GM19463 (cell line): ENCODE results near the gene ZNF197.
"Not testable (repeated sequence)": the region's sequence is repeated elsewhere in the genome, so short reads cannot be mapped to it uniquely, and the experiment has no call there.

Experiments used
- ATAC-seq: cut with Tn5 transposase; IDR thresholded peaks from one replicate; pipeline ENCODE4 v1.9.1; 2021; ENCODE audit warnings: mild to moderate bottlenecking, moderate library complexity; ENCODE audit not compliant: unreplicated experiment

The ZNF197 gene

DNA sequence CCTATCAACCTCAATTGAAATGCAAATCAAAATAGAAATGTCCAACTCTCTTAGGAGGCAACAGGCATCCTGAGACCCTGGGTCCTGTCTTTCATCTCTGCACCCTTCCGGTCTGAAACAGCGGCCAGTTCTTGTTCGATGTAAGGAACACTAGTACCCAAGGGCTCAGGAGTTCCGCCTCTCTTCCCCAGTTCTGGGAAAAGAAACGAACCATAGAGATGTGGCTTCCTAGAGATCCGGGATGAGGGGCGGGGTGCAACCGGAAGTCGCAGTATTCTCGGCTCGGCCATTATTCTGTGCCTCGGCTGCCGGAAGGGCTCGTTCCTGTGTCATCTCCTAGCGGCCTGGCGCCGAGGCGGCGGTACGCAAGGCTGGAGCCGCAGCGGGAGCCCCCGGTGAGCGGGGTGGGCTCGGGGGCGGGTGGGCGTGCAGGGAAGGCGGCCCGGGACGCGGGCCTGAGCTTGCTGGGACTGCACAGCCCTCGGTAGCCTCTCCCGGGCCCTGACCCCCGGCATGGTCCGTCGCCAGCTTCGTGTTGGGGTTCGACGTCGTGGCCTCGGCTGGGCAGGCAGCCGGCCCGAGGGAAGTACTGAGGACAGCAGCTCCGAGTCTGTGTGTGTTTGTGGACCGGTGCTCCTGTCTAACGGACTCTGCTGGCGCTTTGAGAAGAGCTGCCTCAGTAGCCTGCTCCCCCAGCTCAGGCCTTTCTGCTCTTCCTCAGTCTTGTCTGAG is at the start of gene ZNF197:
Gene ZNF197, plus strand, starts transcription at position 288 of the 732 bp plus-strand sequence. CDS start 4,119 bp downstream, outside the sequence.
- ATAC-seq, result peak; percentile 95

DNA sequence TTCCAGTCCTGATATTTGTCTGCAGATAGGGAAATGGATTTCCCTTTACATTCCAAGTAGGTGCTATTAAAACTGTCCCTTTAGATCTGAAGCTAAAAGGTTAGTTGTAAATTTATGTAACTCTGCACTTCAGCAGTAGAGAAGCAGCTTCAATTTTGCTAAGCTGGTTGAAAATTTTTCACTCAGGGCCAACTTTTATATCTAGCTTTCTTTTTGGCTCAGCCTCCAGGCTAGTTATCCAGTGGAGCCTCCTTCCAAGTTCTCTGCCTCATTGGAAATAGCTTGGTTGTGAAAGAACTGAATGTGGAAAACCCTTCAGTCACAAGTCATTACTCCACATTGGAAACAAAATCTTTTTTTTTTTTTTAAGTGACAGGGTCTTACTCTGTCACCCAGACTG is 48.2 kb upstream of the ZNF197 start:
- ATAC-seq, result no peak

DNA sequence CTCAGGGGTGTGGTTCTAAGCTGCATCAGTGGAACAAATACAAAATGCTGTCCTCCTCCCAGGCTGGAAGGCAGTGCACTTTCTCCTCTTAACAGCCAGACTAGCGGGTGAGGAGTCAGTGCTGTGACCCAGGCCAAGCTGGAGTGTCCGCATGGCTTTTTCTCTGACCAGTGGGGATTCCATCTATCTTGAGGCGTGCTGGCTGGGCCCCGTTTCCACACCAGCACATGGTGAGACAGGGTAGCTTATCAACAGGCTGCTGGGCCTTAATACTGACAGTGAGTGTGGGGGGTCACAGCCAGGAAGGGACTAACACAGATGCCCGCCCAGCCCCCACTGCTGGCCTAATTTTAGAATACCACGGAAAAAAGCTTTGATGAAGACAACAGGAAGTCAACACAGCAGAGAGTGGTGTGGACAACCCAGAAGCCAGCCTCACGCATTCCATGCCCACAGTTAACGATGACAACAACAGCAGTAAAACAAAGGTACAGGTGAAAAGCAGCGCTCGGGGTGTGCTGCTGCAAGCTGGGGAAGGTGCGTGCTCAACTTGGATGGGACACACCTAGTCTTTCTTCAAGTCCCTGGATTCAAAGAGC is 47.4 kb upstream of the ZNF197 start:
- not testable (repeated sequence) for ATAC-seq

DNA sequence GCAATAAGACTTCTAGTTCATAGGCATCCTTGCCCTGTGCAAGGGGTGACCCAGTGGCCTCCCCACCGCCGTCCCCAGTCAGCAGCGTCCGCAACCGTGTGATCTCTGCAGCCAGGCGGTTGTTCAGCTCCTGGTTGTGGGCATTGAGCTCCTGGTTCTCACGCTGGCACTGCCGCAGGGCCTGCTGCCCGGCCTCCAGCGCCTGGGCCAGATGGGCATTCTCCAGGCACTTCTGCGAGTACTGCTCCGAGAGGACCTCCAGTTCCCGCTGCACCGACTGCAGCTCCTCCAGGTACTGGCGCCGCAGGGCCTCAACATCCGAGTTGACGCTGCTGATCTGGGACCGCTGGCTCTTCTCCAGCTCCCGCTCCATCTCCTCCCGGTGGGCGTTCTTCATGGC is 46.5 kb upstream of the ZNF197 start:
- not testable (repeated sequence) for ATAC-seq

DNA sequence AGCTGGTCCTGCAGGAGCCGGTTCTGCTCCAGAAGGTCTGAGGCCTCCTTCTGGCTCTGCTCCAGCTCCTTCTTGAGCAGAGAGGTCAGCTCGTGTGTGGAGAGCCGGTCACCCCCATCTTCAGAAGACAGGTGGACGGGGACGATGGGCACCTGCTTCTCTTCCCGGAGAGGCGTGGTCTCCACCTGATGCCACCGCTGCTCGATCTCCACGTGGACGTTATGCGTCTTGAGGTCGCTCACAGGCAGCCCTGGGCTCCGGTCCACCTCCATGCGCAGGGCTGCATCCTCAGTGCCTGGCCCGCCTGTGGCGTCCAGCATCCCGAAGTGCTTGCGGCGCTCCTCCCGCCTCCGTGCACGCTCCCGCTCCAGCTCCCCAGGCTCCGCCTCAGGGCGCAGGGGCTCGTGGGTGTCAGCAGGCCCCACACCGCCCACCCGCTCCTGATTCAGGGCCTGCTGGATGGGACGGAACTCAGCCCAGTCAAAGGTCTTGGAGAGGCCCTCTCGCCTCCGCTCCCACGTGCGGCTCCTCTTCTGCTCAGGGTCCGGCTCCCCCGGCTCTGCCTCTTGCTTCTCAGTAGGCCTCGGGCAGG is 45.8 kb upstream of the ZNF197 start:
- not testable (repeated sequence) for ATAC-seq

DNA sequence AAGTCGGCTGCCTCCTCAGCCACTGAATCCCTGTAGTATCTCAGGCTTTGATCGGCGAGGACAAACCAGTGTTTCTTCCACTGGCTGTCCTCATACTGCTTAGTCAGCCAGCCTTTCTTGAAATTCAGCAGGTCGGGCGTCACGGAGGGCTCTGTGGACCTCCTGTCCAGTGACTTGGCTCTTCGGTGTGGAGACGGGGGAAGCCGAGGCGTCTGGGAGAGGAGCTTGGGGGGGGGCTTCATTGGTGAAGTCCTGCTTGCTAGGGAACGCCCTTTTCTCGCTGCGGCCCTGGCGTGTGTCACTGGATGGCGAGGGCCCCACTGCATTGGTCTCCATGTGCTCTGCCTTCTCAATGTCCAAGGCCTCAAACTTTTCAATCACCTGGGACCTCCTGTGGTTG is 45.1 kb upstream of the ZNF197 start:
- ATAC-seq, result not testable (repeated sequence)

DNA sequence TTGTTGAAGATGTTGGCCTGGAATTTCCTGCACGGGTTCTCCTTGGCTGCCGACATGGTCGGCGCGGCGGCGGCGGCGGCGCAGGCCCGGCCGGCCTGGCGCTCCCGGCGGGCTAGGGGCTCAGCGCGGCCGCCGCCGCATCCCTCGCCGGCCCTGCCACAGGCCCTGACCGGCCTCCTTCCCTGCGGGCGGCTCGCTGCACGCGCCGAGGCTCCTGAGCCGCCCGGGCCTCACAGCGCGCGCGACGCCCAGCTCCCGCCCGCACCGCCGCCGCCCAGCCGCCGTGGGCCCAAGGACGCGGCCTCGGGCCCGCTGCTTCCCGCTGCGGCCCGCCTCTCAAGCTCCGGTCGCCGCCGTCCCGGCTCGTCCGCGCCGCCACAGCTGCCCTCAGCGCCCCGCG is 43.9 kb upstream of the ZNF197 start:
- not testable (repeated sequence) for ATAC-seq

DNA sequence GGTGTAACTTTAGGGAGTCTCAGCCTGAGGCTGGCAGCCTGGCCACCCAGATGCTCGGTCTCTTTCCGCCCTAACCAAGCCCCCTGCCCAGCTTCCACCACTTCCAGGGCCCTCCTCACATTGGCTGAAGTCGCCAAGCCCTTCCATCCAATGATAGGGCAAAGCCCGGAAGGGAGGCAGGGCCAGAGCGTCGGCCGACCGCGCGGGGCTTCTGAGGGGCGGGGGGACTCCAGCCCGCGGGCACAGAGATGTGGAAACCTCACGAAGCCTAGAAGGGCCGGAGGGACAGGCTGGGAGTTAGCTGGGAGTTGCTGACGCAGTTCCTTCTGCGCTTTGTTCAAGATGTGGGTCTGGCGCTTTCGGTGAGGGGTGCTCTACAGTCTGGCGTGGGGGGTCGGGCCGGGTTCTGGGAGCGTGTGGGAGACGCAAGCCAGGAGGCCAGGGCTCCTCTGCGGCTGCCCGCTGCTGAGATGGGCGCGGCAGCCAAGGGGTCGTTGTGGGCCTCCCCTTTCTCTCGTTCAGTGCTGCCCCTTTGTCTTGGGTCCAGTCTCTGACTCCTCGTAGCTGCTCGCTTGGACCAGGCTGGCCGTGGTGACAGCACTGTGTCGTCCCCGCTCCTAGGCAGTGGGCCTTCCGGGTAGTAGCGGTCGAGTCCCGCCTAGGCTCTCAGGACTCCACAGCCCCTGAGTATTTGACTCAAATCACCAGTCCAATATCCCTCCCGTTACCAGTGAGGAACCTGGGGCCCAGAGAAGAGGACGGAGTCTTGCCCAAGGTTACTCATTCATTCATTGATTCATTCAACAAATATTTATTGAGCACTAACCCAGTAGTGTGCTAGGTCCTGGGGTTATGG is 40.0 kb upstream of the ZNF197 start, which contains the start of gene ZNF660:
Gene ZNF660, plus strand, starts transcription at position 319 of the 856 bp plus-strand sequence. CDS start 9,230 bp downstream, outside the sequence.
- ATAC-seq, result peak; percentile 85

DNA sequence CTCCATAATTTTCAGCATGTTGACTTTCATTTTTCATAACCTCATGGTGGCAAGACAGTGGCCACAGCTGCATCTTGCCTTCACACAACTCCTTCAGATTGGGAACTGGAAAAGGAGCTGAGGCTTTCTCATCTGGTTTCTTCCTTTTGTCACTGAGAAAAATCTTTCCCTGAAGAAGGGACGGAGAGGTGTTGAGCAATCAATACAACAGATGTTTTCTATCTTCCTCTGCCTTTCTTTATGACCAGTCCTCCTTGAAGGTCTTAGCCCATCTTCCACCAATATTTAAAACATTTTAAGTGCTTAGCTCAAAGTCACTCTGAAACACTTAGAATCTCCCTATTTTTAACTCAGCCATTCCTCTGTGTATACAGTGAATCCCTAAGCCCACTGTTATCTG is 28.2 kb upstream of the ZNF197 start:
- no peak for ATAC-seq

DNA sequence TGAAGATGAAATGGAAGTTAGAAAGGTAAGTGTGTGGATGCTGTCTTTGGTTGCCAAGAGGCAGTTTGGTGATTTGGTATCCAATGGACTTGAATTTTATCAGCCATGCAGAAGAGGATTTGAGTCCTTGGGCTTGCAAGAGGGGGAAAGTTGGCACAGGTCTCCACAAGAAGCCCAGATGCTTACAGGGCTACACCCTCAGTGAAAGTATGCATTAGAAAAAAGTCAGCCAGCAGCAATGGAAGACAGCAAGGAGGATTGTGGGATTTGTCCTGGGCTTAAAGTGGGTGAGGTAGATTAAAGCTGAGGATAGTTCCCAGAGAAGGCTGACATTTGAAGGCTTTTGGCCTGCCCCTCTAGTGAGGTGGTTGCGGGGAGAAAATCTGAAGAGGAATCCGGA is 23.1 kb upstream of the ZNF197 start:
- no peak for ATAC-seq

DNA sequence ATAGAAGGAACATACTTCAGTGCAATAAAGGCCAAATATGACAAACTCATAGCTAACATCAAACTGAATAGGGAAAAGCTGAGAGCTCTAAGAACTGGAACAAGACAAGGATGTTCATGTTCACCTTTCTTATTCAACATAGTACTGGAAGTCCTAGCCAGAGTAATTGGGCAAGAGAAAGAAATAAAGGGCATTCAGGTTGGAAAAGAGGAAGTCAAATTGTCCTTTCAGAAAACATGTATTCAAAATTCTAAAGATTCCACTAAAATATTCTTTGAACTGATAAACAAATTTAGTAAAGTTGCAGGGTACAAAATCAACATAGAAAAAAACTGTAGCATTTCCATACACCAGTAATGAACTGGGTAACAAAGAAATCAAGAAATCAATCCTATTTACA is 12.2 kb upstream of the ZNF197 start:
- ATAC-seq, result no peak

DNA sequence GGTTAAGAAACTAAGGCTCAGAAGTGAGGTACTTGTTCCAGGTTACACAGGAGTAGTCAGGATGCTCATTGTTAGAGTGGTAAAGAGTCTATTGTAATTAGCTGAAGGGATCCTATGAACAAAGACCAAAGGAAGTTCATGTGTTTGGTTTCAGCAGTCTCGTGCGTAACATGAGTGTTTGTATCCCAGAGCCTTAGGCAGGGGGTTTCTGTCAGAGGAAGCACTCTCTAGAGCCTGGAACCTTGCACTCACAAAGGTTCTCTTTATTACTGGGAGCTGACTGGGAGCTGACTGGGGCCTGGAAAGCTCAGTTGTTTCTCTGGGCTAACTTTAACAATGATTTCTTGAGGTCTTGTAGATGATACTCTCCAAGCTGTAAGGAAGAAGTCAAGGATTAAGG is 3.9 kb downstream of the ZNF197 start:
- no peak for ATAC-seq

DNA sequence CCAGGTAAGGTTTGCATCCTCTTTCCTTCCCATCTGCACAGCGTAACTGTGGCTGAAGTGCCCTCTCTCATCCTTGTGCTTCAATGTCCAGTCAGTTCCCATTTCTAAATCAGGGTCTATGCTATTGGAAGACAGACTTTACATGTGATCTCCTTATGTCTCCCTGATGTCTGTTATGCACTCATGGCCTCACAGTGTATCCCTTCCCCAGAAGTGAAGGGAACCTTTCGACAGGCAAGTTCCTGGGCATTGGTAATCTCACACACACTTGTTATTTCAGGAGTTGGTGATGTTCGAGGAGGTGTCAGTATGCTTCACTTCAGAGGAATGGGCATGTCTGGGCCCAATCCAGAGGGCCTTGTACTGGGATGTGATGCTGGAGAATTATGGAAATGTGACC is 7.4 kb downstream of the ZNF197 start:
- no peak for ATAC-seq

DNA sequence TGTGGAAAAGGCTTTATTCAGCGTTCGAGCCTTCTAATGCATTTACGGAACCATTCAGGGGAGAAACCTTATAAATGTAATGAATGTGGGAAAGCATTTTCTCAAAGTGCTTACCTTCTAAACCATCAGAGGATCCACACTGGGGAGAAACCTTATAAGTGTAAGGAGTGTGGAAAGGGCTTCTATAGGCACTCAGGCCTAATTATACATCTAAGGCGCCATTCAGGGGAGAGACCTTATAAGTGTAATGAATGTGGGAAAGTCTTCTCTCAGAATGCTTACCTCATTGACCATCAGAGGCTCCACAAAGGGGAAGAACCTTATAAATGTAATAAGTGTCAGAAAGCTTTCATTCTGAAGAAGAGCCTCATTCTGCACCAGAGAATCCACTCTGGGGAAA is 17.5 kb downstream of the ZNF197 start:
- no peak for ATAC-seq

DNA sequence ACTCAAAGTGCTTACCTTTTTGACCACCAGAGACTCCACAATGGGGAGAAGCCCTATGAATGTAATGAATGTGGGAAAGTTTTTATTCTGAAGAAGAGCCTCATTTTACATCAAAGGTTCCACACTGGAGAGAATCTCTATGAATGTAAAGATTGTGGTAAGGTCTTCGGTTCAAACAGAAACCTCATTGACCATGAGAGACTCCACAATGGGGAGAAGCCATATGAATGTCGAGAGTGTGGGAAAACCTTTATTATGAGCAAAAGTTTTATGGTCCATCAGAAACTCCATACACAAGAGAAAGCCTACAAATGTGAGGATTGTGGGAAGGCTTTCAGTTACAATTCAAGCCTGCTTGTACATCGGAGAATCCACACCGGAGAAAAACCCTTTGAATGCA is 18.2 kb downstream of the ZNF197 start:
- ATAC-seq, result no peak

DNA sequence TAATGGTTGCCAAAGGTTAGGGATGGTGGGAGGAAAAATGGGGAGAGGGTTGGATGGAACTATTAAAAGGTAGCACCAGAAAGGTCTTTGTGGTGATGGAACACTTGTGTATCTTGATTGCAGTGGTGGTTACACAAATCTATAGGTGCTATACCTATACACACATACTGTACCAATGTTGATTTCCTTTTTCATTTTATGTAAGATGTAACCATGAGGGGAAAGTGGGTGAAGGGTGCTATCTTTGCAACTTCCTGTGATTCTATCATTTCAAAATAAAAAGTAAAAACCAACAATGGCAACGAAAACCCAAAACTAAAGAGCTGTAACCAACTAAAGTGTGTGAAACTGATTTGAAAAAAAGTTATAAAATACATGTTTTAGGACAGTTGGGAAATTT is 22.9 kb downstream of the ZNF197 start:
- no peak for ATAC-seq

DNA sequence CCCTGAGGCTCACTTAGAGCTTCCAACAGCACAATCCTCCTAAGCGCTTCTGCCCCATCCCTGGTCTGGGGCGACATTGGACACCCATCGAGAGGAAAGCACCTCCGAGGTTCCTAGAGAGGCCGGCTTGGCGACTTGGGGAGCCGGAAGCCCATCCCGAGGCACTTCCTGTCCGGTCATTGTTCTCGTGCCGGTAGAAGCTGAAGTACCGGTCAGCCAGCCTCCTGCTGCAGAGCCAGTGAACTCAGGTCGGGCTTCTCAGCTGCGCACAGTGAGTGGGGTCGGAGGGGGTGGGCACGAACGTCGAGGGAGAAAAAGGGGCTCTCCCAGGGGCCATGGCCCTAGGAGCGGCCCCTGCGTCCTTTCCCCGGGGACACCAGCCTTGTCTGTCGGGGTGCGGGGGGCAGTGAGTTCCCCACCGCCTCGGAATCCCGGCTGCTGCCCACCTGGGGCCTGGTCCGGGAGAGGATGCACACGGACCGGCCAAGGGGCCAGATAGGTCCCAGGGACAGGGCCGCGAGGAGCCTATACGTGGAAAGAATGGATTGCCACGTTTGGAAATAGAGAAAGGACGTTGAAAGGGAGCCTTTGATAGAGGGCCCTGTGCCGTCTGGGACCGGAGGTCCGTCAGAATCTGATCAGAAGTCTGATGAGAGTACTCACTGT is 23.9 kb downstream of the ZNF197 start, which contains the start of gene ZNF35:
Gene ZNF35, plus strand, starts transcription at position 169 of the 666 bp plus-strand sequence. CDS start 2,336 bp downstream, outside the sequence.
- peak; percentile 97 for ATAC-seq

DNA sequence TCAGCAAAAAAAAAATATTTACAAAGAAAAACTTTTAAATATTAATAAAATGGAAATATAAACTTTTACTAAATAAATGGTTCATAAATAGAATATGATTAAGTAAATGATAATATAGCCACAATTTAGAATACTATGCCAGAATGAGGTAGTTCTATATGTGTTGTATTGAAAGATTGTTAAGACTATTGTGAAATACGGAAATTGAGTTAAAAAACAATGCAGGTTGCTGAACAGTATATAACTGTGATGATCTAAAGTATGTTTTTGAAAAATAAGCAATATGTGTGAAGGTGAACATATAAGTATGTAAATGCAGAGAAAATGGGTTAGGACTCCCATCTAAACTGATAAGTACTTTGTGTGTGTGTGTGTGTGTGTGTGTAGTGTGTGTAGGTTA is 24.9 kb downstream of the ZNF197 start:
- no peak for ATAC-seq

DNA sequence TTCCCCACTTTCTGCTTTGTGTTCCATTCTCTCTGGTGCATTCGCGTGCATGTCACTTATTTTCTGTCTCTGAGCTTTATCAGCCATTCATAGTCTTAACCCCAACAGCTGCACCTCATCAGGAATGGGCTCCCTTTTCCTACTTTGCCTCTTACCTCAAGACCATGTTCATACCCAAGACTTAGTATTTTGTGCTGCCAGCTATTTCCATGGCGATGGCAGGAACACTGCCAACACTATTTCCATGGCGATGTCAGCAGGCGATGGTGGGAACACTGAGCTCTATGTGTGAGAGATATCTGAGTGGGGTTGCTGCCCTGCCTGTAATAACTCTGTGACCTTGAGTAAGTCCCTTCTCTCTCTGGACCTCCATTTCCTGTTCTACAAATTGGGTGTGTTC is 29.2 kb downstream of the ZNF197 start:
- no peak for ATAC-seq

DNA sequence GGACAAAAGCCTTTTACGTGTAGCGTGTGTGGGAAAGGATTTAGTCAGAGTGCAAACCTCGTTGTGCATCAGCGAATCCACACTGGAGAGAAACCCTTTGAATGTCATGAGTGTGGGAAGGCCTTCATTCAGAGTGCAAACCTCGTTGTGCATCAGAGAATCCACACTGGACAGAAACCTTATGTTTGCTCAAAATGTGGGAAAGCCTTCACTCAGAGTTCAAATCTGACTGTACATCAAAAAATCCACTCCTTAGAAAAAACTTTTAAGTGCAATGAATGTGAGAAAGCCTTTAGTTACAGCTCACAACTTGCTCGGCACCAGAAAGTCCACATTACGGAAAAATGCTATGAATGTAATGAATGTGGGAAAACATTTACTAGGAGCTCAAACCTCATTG is 34.2 kb downstream of the ZNF197 start:
- ATAC-seq, result no peak

DNA sequence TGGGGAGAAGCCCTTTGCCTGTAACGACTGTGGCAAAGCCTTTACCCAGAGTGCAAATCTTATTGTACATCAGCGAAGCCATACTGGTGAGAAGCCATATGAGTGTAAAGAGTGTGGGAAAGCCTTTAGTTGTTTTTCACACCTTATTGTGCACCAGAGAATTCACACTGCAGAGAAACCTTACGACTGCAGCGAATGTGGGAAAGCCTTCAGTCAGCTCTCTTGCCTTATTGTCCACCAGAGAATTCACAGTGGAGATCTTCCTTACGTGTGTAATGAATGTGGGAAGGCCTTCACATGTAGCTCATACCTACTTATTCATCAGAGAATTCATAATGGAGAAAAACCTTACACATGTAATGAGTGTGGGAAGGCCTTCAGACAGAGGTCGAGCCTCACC is 34.6 kb downstream of the ZNF197 start:
- no peak for ATAC-seq
